ENCODE results near the gene ROS1. TPM values are rescaled to one million over a fixed set of nuclear protein-coding genes. Genes with fewer than 3 reads are reported as not detected.

The ROS1 gene
- total RNA-seq, 2 experiments from 2014 or later = not detected

DNA sequence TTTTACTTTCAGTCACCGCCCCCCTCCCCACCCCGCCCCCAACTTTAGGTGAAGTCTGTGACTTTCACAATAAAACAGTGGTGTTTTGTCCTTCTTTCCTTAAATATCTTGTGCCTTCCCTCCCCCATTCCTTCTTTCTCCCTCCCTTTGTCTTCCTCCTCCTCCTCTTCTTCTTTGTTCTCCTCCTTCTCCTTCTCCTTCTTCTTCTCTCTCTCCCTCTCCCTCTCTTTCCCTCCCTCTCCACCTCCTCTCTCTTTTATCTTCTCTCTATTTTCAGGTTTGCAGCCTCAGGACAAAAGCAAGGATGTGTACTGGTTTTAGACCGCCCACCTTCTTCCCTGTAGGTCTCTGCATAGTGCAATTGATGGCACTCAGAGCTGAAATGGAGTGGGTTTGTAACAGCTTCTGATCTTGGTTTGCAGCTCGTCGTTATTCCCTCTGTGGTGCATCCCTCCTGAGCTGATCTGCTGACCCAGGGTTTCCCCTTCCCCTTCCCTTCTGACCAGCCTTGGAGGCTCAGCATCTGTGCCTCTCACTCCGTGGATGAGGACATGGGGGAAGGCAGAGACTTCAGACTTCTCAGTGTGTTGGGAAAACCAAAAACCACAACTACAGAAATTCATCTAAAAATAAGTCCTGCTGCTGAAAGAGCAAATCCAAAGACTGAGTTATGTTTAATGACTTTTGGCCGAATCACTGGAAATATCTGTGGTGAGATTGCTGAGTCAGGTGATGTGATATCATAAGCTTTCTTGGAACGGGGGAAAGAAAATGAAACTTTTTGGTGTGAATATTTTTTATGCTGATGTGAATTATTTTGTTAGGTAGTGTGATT lies 153.5 kb downstream of the ROS1 start:
- ChIA-PET CTCF (no interaction called here), POLR2A (no interaction called here)
- DNase-seq = no peak
- Mint-ChIP-seq H3K4me3 (no peak overlapping the region), H3K27me3 (peaks cover 79% of the 10 kb centered on the region), H3K27ac (no peak overlapping the region), H3K9me3 (peaks cover 3% of the 10 kb centered on the region), H3K4me1 (peaks cover 4% of the 10 kb centered on the region), H3K36me3 (ENCODE audit: low read depth) (no peaks in the 10 kb centered on the region)

DNA sequence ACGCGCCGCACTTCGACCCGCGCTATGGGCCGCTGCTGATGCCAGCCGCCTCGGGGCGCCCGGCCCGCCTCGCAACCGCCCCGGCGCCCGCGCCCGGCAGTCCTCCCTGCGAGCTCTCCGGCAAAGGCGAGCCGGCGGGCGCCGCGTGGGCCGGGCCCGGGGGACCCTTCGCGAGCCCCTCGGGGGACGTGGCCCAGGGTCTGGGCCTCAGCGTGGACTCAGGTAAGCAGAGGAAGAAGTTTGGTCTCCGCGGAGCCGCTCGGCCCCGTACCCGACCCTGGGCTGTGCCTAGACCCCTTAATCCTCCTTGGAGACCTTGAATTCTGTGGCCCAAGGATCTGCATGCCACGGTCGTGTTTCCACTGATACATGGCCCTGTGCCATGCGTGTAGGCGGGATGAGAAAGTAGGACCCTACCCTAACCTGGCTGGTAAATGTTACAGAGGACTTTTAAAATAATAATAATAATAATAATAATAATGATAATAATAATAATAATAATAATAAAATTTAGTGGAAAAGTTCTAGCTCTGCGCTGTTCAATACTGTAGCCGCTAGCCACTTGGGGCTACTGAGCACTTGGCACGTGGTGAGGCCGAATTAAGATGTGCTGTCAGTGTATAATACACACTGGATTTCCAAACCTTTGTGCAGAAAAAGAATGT lies 154.8 kb downstream of the ROS1 start:
- DNase-seq = no peak
- H3K27ac Mint-ChIP-seq = no peak overlapping the region
- peaks cover 3% of the 10 kb centered on the region for H3K9me3 Mint-ChIP-seq
- H3K27me3 Mint-ChIP-seq = peaks cover 87% of the 10 kb centered on the region
- no peak overlapping the region for H3K4me3 Mint-ChIP-seq
- POLR2A ChIA-PET = no interaction called here
- CTCF ChIA-PET = no interaction called here
- H3K36me3 Mint-ChIP-seq (ENCODE audit: low read depth) = no peaks in the 10 kb centered on the region
- H3K4me1 Mint-ChIP-seq = peaks cover 8% of the 10 kb centered on the region

- H3K4me3 Mint-ChIP-seq = no peak overlapping the region
- peaks cover 3% of the 10 kb centered on the region for H3K9me3 Mint-ChIP-seq
- peaks cover 85% of the 10 kb centered on the region for H3K27me3 Mint-ChIP-seq
- H3K36me3 Mint-ChIP-seq (ENCODE audit: low read depth) = no peaks in the 10 kb centered on the region
- CTCF ChIA-PET = no interaction called here
- H3K27ac Mint-ChIP-seq = no peak overlapping the region
- POLR2A ChIA-PET = no interaction called here
- DNase-seq = no peak
- peaks cover 8% of the 10 kb centered on the region for H3K4me1 Mint-ChIP-seq
Observed at GRCh38 chr6:117270055-117270842, 155.5 kb downstream of the ROS1 start.

- Mint-ChIP-seq H3K27me3 (peaks cover 86% of the 10 kb centered on the region), H3K4me1 (peaks cover 13% of the 10 kb centered on the region), H3K27ac (no peak overlapping the region), H3K36me3 (ENCODE audit: low read depth) (no peaks in the 10 kb centered on the region), H3K4me3 (no peak overlapping the region), H3K9me3 (peaks cover 3% of the 10 kb centered on the region)
- CTCF ChIA-PET = no interaction called here
- DNase-seq = no peak
- POLR2A ChIA-PET = no interaction called here
Observed at GRCh38 chr6:117269638-117270054, 156.1 kb downstream of the ROS1 start.

- POLR2A ChIA-PET = no interaction called here
- CTCF ChIA-PET = no interaction called here
- no peak for DNase-seq
- Mint-ChIP-seq H3K4me1 (peaks cover 15% of the 10 kb centered on the region), H3K4me3 (no peak overlapping the region), H3K27ac (no peak overlapping the region), H3K9me3 (peaks cover 3% of the 10 kb centered on the region), H3K36me3 (ENCODE audit: low read depth) (no peaks in the 10 kb centered on the region), H3K27me3 (peaks cover 86% of the 10 kb centered on the region)
Observed at GRCh38 chr6:117268924-117269323, 156.8 kb downstream of the ROS1 start.

DNA sequence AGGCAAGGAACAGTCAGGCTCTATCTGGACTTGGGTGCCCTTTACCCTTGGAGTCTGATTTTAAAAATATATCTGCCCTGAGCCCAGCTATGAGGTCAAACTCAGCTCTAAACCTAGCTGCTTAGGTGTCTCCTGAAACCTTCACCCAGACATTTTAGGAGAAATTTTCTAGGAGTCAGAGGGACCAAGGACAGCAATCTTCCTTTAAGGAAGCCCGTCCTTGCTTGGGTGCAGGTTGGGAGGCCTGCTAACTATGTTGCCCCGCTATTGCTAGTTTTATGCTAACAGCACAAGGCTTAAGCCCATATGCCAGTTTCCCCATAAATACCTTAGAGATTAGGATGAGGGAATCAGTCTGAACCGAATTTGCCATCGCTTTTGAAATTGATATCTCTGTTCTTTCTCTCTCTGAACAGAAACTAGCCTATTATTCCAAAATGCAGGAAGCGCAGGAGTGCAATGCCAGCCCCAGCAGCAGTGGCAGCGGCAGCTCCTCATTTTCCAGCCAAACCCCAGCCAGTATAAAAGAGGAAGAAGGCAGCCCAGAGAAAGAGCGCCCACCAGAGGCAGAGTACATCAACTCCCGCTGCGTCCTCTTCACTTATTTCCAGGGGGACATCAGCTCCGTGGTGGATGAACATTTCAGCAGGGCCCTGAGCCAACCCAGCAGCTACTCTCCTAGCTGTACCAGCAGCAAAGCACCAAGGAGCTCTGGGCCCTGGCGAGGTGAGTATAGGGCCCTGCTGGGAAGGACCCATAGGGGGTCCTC lies 157.8 kb downstream of the ROS1 start:
- DNase-seq = no peak
- H3K4me3 Mint-ChIP-seq = no peak overlapping the region
- H3K27ac Mint-ChIP-seq = no peak overlapping the region

DNA sequence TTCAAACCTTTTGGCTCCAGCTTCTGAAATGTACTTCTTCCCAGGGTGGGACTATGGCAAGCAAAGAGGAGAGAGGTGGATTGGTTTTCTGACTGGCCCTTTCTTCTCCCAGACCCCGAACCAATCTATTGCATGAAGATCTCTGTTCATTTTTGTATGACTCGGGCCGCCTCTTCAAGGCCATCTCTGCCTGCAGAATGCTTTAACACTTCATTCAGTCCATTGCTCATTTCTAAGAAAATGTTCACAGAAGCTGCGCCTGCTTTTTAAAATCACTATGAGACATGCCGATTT lies 158.7 kb downstream of the ROS1 start:
- ChIA-PET CTCF (no interaction called here), POLR2A (no interaction called here)
- Mint-ChIP-seq H3K27ac (no peak overlapping the region), H3K4me3 (no peak overlapping the region), H3K4me1 (peaks cover 15% of the 10 kb centered on the region), H3K27me3 (peaks cover 86% of the 10 kb centered on the region), H3K9me3 (peaks cover 3% of the 10 kb centered on the region), H3K36me3 (ENCODE audit: low read depth) (no peaks in the 10 kb centered on the region)
- DNase-seq = no peak

More for the DNA sequence above, 157.8 kb downstream of the ROS1 start:
- Mint-ChIP-seq H3K4me1 (peaks cover 15% of the 10 kb centered on the region), H3K36me3 (ENCODE audit: low read depth) (no peaks in the 10 kb centered on the region), H3K9me3 (peaks cover 3% of the 10 kb centered on the region), H3K27me3 (peaks cover 87% of the 10 kb centered on the region)
- POLR2A ChIA-PET = no interaction called here
- CTCF ChIA-PET = no interaction called here

- ChIA-PET POLR2A (no interaction called here), CTCF (no interaction called here)
- H3K27ac Mint-ChIP-seq = no peak overlapping the region
- H3K36me3 Mint-ChIP-seq (ENCODE audit: low read depth) = no peaks in the 10 kb centered on the region
- H3K27me3 Mint-ChIP-seq = peaks cover 88% of the 10 kb centered on the region
- no peak overlapping the region for H3K4me3 Mint-ChIP-seq
- DNase-seq = no peak
- H3K9me3 Mint-ChIP-seq = peaks cover 3% of the 10 kb centered on the region
- H3K4me1 Mint-ChIP-seq = peaks cover 15% of the 10 kb centered on the region
Observed at GRCh38 chr6:117266257-117267053, 159.3 kb downstream of the ROS1 start.

DNA sequence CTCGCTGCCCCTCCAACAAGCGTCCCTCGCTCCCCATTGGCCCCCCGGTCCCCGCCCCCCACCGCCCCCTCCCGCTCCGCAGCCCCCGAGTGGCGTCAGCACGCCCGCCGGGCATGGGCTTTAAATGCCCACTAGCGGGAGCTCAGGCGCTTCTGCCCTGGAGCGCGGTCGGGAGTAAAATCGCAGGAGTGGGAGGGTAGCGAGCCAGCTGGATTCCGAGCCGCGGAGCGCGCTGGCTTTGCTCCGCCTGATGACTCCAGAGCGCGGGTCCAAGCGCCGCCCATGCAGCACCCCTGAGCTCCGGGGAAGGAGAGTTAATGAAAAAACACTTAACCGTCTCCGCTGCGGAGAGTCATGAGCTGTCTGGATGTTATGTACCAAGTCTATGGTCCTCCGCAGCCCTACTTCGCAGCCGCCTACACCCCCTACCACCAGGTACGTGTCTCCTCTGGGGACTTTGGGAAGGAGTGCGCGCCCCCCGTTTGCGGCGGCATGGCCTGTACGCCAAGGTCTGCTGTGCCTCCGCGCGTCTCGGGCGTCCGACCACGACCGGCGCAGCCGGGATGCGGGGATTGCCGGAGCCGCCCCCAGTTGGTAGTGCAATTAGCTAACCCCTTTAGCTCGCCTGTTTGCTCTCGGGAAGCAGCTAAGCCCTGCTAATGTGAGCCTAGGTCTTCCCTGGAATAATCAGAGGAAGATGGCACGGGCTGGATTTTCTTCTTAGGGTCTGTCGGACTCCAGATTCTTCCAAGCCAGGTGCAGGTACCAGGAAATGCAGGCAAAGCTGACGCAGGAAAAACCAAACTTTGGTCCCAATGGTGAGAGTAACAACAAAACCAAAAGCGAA lies 160.1 kb downstream of the ROS1 start, which contains the start of gene VGLL2:
Gene VGLL2, plus strand, starts transcription at position 149 of the 847 bp plus-strand sequence. Its CDS starts 206 bp downstream, at position 355.
- no peak within 1 kb of the TSS for H3K27ac Mint-ChIP-seq
- peaks cover 3% of the 10 kb centered on the region for H3K9me3 Mint-ChIP-seq
- CTCF ChIA-PET = no interaction called here
- peaks cover 15% of the 10 kb centered on the region for H3K4me1 Mint-ChIP-seq
- no peak for DNase-seq
- peaks cover 86% of the 10 kb centered on the region for H3K27me3 Mint-ChIP-seq
- H3K36me3 Mint-ChIP-seq (ENCODE audit: low read depth) = no peaks in the 10 kb centered on the region
- POLR2A ChIA-PET = no interaction called here
- H3K4me3 Mint-ChIP-seq = peak within 1 kb of the TSS; percentile 34

DNA sequence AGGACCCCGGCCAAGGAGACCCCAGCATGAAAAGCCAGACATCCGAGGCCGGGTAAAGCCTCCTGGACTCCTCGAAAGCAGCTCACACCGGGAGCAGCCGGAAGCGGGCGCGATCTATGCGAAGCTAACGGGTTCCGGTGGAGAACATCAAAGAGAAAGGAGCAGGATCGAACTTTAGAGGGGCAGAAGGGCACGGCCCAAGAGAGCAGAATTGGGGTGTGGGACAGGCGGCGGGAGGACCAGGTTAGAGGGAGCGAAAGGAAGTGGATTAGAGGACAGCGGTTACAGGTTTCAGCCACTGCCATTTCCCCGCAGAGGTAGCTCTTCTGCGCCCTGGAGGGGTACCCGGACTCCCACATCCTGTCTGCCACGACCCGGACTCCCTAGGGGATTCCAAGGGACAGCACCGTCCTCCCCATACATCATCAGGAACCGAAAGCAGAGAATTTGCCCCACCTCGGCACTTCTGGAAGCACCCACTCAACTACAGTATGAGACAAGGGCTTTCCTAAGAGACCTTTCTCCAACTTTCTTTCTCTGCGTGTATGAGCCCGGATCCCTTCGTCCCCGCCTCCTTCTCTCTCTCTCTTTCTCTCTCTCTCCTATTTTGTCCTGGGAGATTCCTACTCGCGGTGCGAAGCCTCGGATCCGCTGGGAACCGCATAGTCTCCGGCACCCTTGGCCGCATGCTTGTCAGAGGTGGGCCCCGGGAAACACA lies 160.9 kb downstream of the ROS1 start:
- DNase-seq = no peak
- peak overlapping the region; percentile 34 for H3K4me3 Mint-ChIP-seq
- H3K27ac Mint-ChIP-seq = no peak overlapping the region
- H3K27me3 Mint-ChIP-seq = peaks cover 81% of the 10 kb centered on the region
- POLR2A ChIA-PET = no interaction called here
- no peaks in the 10 kb centered on the region for H3K36me3 Mint-ChIP-seq (ENCODE audit: low read depth)
- peaks cover 1% of the 10 kb centered on the region for H3K9me3 Mint-ChIP-seq
- CTCF ChIA-PET = no interaction called here
- peaks cover 13% of the 10 kb centered on the region for H3K4me1 Mint-ChIP-seq

DNA sequence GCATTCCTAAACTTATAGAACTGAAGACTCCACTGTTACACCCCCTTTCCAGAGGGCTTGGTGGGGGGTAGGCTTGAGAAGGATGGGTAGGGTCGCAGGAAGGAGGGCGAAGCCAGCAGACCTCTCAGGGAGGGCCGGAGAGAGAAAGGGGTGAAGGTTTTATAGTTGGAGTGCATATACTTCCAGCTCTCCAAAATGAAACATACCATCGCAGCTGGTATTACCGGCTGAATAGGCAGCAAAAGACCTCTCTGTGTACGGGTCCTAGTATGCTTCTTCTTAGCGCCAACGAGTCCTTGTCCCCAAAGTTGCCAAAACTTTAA lies 161.4 kb downstream of the ROS1 start:
- ChIA-PET CTCF (no interaction called here), POLR2A (no interaction called here)
- Mint-ChIP-seq H3K27me3 (peaks cover 78% of the 10 kb centered on the region), H3K4me1 (peaks cover 12% of the 10 kb centered on the region), H3K9me3 (no peaks in the 10 kb centered on the region), H3K27ac (no peak overlapping the region), H3K36me3 (ENCODE audit: low read depth) (no peaks in the 10 kb centered on the region), H3K4me3 (peak overlapping the region; percentile 34)
- DNase-seq = no peak
